Brain microvascular endothelial cell (primary cell): Measurements from ENCODE around the gene KIF13A.
A peak's percentile ranks its signal among the peaks of the same experiment; 100 is the strongest.

ENCODE experiments used
- DNase-seq: peaks from one replicate; pipeline ENCODE4 v3.0.0-alpha.2; 2020
- H3K27ac ChIP-seq: fragments of 250-450 bp; sonication (Bioruptor Pico); 2 replicates; pipeline ENCODE4 v1.5.1; 2020; ENCODE audit warnings: mild to moderate bottlenecking, moderate library complexity
- H3K27me3 ChIP-seq: fragments of 250-450 bp; sonication (Bioruptor Pico); replicated peaks from 2 replicates; pipeline ENCODE4 v1.5.1; 2020; ENCODE audit warnings: mild to moderate bottlenecking
- H3K36me3 ChIP-seq: fragments of 250-450 bp; sonication (Bioruptor Pico); replicated peaks from 2 replicates; pipeline ENCODE4 v1.5.1; 2020; ENCODE audit warnings: mild to moderate bottlenecking
- H3K4me3 ChIP-seq: 2 replicates; pipeline ENCODE4 v1.5.1; 2011; ENCODE audit warnings: low read depth, mild to moderate bottlenecking, control low read depth, low read length, moderate library complexity
- CTCF ChIP-seq: IDR thresholded peaks from 2 replicates; pipeline ENCODE4 v1.5.1; 2011; ENCODE audit warnings: low read depth, mild to moderate bottlenecking, moderate library complexity, low read length, control low read depth, inconsistent platforms; ENCODE audit errors: missing control alignments
- in situ Hi-C: cut with HindIII; loops from 2 replicates; pipeline ENCODE4 v1.10.0; 2017; ENCODE audit warnings: low sequenced_read_pairs, low pct_ligation_motif_present

KIF13A gene

GRCh38 chr6:17879184-17879583 lies 108.3 kb downstream of the KIF13A start:
- H3K27ac ChIP-seq = no peak overlapping the region
- H3K36me3 ChIP-seq = no peaks in the 10 kb centered on the region
- no peak for TF ChIP-seq CTCF
- DNase-seq = no peak
- no peak overlapping the region for H3K4me3 ChIP-seq
- H3K27me3 ChIP-seq = no peaks in the 10 kb centered on the region
- in situ Hi-C loops = no loop called here

- H3K27ac ChIP-seq = no peak overlapping the region
- DNase-seq = no peak
- in situ Hi-C loops = no loop called here
- no peak overlapping the region for H3K4me3 ChIP-seq
- TF ChIP-seq CTCF = no peak
- H3K36me3 ChIP-seq = no peaks in the 10 kb centered on the region
- no peaks in the 10 kb centered on the region for H3K27me3 ChIP-seq
These were observed 108.7 kb downstream of the KIF13A start for GRCh38 chr6:17878734-17879133.

- Histone ChIP-seq H3K4me3 (no peak overlapping the region), H3K27ac (peak overlapping the region; percentile 88), H3K36me3 (no peaks in the 10 kb centered on the region), H3K27me3 (no peaks in the 10 kb centered on the region)
- no peak for DNase-seq
- no peak for TF ChIP-seq CTCF
- in situ Hi-C loops = no loop called here
These were observed 109.5 kb downstream of the KIF13A start for GRCh38 chr6:17877895-17878440.

GRCh38 chr6:17877196-17877894 lies 110.1 kb downstream of the KIF13A start:
- no peak overlapping the region for H3K4me3 ChIP-seq
- H3K27me3 ChIP-seq = no peaks in the 10 kb centered on the region
- H3K27ac ChIP-seq = peak overlapping the region; percentile 88
- no peaks in the 10 kb centered on the region for H3K36me3 ChIP-seq
- in situ Hi-C loops = no loop called here
- peak; percentile 77 for DNase-seq
- TF ChIP-seq CTCF = no peak

- no peaks in the 10 kb centered on the region for H3K36me3 ChIP-seq
- no peak for DNase-seq
- no peak for TF ChIP-seq CTCF
- in situ Hi-C loops = no loop called here
- H3K27ac ChIP-seq = no peak overlapping the region
- H3K4me3 ChIP-seq = no peak overlapping the region
- no peaks in the 10 kb centered on the region for H3K27me3 ChIP-seq
These were observed 112.7 kb downstream of the KIF13A start for GRCh38 chr6:17874753-17875152.

- H3K27ac ChIP-seq = no peak overlapping the region
- H3K36me3 ChIP-seq = no peaks in the 10 kb centered on the region
- H3K27me3 ChIP-seq = no peaks in the 10 kb centered on the region
- in situ Hi-C loops = no loop called here
- no peak for DNase-seq
- no peak overlapping the region for H3K4me3 ChIP-seq
- no peak for TF ChIP-seq CTCF
These were observed 114.5 kb downstream of the KIF13A start for GRCh38 chr6:17872908-17873307.
